Keratinocyte (primary cell): Measurements from ENCODE around the gene NOTCH3. TPM values are rescaled to one million over a fixed set of nuclear protein-coding genes. Genes with fewer than 3 reads are reported as not detected.

Experiments
- DNase-seq: peaks from one replicate; pipeline ENCODE4 v3.0.0-alpha.2; 2011; ENCODE audit warnings: low read depth, missing footprints, low spot score
- FAIRE-seq: peaks from 2 replicates; lab custom pipeline; 2011; peaks lifted over from hg19 to GRCh38; lab: Jason Lieb, UNC
- H2AFZ ChIP-seq: 2 replicates; pipeline ENCODE4 v1.6.0; 2012; ENCODE audit warnings: low read length, control low read depth, inconsistent platforms; ENCODE audit not compliant: control insufficient read depth
- H3K27ac ChIP-seq: 2 replicates; pipeline ENCODE4 v1.5.1; 2011; ENCODE audit warnings: low read length; ENCODE audit not compliant: control insufficient read depth, insufficient read depth
- H3K27me3 ChIP-seq: 3 replicates; pipeline ENCODE4 v1.6.0; 2011; ENCODE audit warnings: low read length; ENCODE audit not compliant: control insufficient read depth, insufficient read depth; ENCODE audit errors: extremely low read depth
- H3K36me3 ChIP-seq, 2 experiments: 2 replicates in 1 of 2; 3 replicates in 1 of 2; pipeline ENCODE4 v1.5.1; 2011; ENCODE audit warnings: low read length in 2 of 2, mild to moderate bottlenecking in 1 of 2; ENCODE audit not compliant: control insufficient read depth in 2 of 2, insufficient read depth in 2 of 2; ENCODE audit errors: extremely low read depth in 1 of 2
- H3K4me1 ChIP-seq: 3 replicates; pipeline ENCODE4 v1.5.1; 2011; ENCODE audit warnings: low read length; ENCODE audit not compliant: control insufficient read depth, insufficient read depth; ENCODE audit errors: extremely low read depth
- H3K4me2 ChIP-seq: 3 replicates; pipeline ENCODE4 v1.6.0; 2011; ENCODE audit warnings: low read depth, low read length; ENCODE audit not compliant: control insufficient read depth, insufficient read depth; ENCODE audit errors: extremely low read depth
- H3K4me3 ChIP-seq, 3 experiments: fragments of 200-600 bp in 1 of 3; sonication (generic) in 1 of 3; 2 replicates in 2 of 3; 3 replicates in 1 of 3; pipeline ENCODE4 v1.5.1; 2011 to 2016; ENCODE audit warnings: low read length in 3 of 3, mild to moderate bottlenecking in 3 of 3, control low read depth in 2 of 3, inconsistent platforms in 1 of 3, low read depth in 1 of 3, mixed read lengths in 1 of 3, mixed run types in 1 of 3, moderate library complexity in 1 of 3; ENCODE audit not compliant: control insufficient read depth in 2 of 3, insufficient read depth in 2 of 3; ENCODE audit errors: extremely low read depth in 1 of 3
- H3K79me2 ChIP-seq: 2 replicates; pipeline ENCODE4 v1.6.0; 2012; ENCODE audit warnings: low read length; ENCODE audit not compliant: control insufficient read depth, insufficient read depth
- H3K9ac ChIP-seq: 3 replicates; pipeline ENCODE4 v1.6.0; 2011; ENCODE audit warnings: low read length; ENCODE audit not compliant: control insufficient read depth, insufficient read depth; ENCODE audit errors: extremely low read depth
- H3K9me1 ChIP-seq: 3 replicates; pipeline ENCODE4 v1.6.0; 2011; ENCODE audit warnings: low read length; ENCODE audit not compliant: control insufficient read depth, insufficient read depth; ENCODE audit errors: extremely low read depth
- H3K9me3 ChIP-seq: 2 replicates; pipeline ENCODE4 v1.5.1; 2012; ENCODE audit warnings: low read depth, low read length; ENCODE audit not compliant: control insufficient read depth
- H4K20me1 ChIP-seq: 3 replicates; pipeline ENCODE4 v1.6.0; 2011; ENCODE audit warnings: low read length; ENCODE audit not compliant: control insufficient read depth, insufficient read depth; ENCODE audit errors: extremely low read depth
- EZH2 ChIP-seq: IDR thresholded peaks from one replicate; pipeline ENCODE4 v1.6.1; 2012; ENCODE audit warnings: inconsistent platforms, mild to moderate bottlenecking, low read length, moderate library complexity
- dilution Hi-C: fragments of 300-500 bp; cut with MboI; formaldehyde crosslinking; loops from one replicate; pipeline ENCODE4 v1.7.0; 2020; ENCODE audit warnings: low sequenced_read_pairs; ENCODE audit not compliant: extremely low pct_ligation_motif_present
- polyA plus RNA-seq, 5 experiments: library from polyadenylated mRNA; depleted of rRNA in 3 of 5; stranded (reverse) in 3 of 5; stranded (forward) in 1 of 5; unstranded in 1 of 5; fragments of >200 nt; gene quantifications; 1 replicate in 1 of 5; 2 replicates in 3 of 5; 3 replicates in 1 of 5; pipeline versions ENCODE4 v1.2.1 to v1.2.3, GENCODE V29; 2011 to 2012; ENCODE audit warnings: missing spikeins in 2 of 5, low read depth in 1 of 5, low replicate concordance in 1 of 5
- TF ChIP-seq, protein P1 (sequence below), 3 experiments: IDR thresholded peaks in 1 of 3; conservative IDR thresholded peaks in 1 of 3; optimal IDR thresholded peaks in 1 of 3; 2 replicates in 2 of 3; 3 replicates in 1 of 3; pipeline versions ENCODE3 to v1.5.1; 2011; ENCODE audit warnings: low read length in 3 of 3, mild to moderate bottlenecking in 3 of 3, moderate library complexity in 2 of 3, control low read depth in 1 of 3, inconsistent platforms in 1 of 3; ENCODE audit not compliant: insufficient read depth in 2 of 3; ENCODE audit errors: extremely low read depth in 1 of 3

The NOTCH3 gene
- polyA plus RNA-seq, 1 donor (not counting 4 experiments of a cell fraction or from before 2014, with no cell fraction given) = 4.1 TPM

DNA sequence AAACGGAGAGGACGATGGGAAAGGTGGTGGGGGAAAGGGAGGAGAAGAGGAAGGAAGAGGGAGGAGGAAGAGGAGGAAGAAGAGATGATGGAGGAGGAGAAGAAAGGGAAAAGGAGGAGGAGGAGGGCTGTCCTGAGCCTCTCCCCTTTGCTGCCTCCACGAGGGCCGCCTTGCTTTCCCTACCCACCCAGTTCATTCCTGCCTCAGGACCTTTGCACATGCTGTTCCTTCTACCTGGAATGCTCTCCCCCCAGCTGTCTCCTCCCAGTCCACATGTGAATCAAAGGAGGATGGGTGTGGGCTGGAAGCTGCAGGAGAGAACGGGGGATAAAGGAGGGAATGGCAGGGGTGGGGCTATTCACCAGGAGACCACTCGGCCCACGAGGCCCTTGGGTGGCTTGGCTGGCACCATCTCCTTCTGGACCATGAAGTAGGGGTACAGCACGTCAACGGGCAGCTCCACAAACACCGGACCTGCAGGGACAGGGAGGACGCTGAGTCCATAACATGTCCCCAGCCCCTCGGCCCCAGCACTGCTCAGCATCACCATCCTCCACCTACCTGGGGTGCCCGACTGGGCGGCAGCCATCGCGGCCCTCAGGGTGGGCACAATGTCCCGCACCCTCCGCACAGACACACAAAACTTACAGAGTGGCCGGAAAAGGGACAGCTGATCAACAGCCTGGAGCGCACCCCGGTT lies 78.3 kb downstream of the NOTCH3 start:
- peaks cover 12 to 22% of the 10 kb centered on the region in 2 experiments for H3K36me3 ChIP-seq
- no peaks in the 10 kb centered on the region for H3K27me3 ChIP-seq
- no peaks in the 10 kb centered on the region for H3K79me2 ChIP-seq
- H3K4me1 ChIP-seq = peaks cover 9% of the 10 kb centered on the region
- no peak overlapping the region for H3K4me3 ChIP-seq
- no peak overlapping the region for H3K9ac ChIP-seq
- no peaks in the 10 kb centered on the region for H3K9me1 ChIP-seq
- H3K27ac ChIP-seq = no peak overlapping the region
- H3K4me2 ChIP-seq = no peak overlapping the region
- FAIRE-seq (no peak), DNase-seq (no peak)
- H2AFZ ChIP-seq = no peak overlapping the region
- H3K9me3 ChIP-seq = peaks cover 5% of the 10 kb centered on the region
- H4K20me1 ChIP-seq = no peaks in the 10 kb centered on the region
- dilution Hi-C loops = no loop called here
- TF ChIP-seq, protein P1, sequence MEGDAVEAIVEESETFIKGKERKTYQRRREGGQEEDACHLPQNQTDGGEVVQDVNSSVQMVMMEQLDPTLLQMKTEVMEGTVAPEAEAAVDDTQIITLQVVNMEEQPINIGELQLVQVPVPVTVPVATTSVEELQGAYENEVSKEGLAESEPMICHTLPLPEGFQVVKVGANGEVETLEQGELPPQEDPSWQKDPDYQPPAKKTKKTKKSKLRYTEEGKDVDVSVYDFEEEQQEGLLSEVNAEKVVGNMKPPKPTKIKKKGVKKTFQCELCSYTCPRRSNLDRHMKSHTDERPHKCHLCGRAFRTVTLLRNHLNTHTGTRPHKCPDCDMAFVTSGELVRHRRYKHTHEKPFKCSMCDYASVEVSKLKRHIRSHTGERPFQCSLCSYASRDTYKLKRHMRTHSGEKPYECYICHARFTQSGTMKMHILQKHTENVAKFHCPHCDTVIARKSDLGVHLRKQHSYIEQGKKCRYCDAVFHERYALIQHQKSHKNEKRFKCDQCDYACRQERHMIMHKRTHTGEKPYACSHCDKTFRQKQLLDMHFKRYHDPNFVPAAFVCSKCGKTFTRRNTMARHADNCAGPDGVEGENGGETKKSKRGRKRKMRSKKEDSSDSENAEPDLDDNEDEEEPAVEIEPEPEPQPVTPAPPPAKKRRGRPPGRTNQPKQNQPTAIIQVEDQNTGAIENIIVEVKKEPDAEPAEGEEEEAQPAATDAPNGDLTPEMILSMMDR (optimal IDR thresholded peaks at IDR 0.05 in 1 of 3, IDR thresholded peaks at IDR 0.05 in 1 of 3, conservative IDR thresholded peaks at IDR 0.05 in 1 of 3; ENCODE audit: extremely low read depth in 1 of 3, insufficient read depth in 2 of 3, low read length in 3 of 3) = no peak
- no peak for TF ChIP-seq EZH2

DNA sequence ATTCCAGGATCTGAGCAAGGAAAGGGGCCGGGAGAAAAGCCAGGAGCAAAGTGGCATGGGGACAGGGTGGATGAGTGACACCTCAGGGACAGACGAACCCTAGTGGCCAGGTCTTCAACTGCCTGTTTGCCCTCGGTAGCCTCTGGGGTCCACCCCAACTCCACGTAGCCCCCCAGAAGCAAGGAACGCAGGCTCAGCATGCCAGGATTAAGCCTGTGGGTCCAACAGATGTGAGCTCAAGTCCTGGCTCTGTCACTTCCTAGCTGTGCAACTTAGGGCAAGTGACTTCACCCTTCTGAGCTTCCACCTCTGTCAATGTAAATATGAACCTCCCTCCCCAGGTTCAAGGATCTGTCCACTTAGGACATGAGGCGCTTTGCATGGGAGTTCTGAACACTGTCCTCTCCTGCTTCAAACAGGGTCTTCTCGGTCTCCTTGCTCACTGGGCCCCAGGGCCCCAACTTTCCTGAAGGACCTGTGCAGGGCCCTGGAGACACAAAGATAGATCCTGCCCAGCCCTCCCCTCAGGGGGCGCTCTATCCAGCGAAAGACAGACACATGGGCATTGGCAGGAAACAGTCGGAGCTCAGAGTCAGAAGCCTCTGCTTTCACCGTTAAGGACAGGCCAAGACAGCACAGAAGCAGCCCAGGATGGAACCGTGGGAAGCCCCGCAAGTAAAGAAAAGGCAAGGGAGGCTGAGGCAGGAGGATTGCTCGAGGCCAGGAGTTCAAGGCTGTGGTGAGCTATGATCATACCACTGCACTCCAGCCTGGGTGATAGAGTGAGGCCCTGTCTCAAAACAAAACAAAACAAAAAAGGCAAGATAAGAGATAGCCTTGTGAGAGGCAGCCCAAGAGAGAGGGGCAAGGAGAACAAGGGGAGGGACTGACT lies 80.4 kb downstream of the NOTCH3 start:
- H4K20me1 ChIP-seq = no peaks in the 10 kb centered on the region
- H3K27ac ChIP-seq = no peak overlapping the region
- H3K9me1 ChIP-seq = no peaks in the 10 kb centered on the region
- DNase-seq = no peak
- H3K9ac ChIP-seq = no peak overlapping the region
- no peak overlapping the region for H2AFZ ChIP-seq
- dilution Hi-C loops = no loop called here
- no peaks in the 10 kb centered on the region for H3K79me2 ChIP-seq
- H3K4me2 ChIP-seq = no peak overlapping the region
- FAIRE-seq = no peak
- H3K4me1 ChIP-seq = peaks cover 9% of the 10 kb centered on the region
- H3K4me3 ChIP-seq = no peak overlapping the region
- no peaks in the 10 kb centered on the region for H3K27me3 ChIP-seq
- TF ChIP-seq, protein P1 (optimal IDR thresholded peaks at IDR 0.05 in 1 of 3, IDR thresholded peaks at IDR 0.05 in 1 of 3, conservative IDR thresholded peaks at IDR 0.05 in 1 of 3; ENCODE audit: extremely low read depth in 1 of 3, insufficient read depth in 2 of 3, low read length in 3 of 3) = no peak
- no peak for TF ChIP-seq EZH2
- peaks cover 20 to 22% of the 10 kb centered on the region in 2 experiments for H3K36me3 ChIP-seq
- H3K9me3 ChIP-seq = peaks cover 5% of the 10 kb centered on the region
